Activated CD8-positive, alpha-beta memory T cell treated with anti-CD3 and anti-CD28 coated beads, Interleukin-2, amount 10 ng/mL, durations not matched to agents 7 days and 5 days (primary cell): ENCODE measurements around the gene JAKMIP2. TPM values are rescaled to one million over a fixed set of nuclear protein-coding genes. Genes with fewer than 3 reads are reported as not detected.
"Not testable (repeated sequence)": the region's sequence is repeated elsewhere in the genome, so short reads cannot be mapped to it uniquely, and the experiment has no call there.

Experiments
- ATAC-seq: fragments of 150-1000 bp; cut with Tn5 transposase; one replicate; pipeline ENCODE4 v1.10.0; 2021; ENCODE audit warnings: moderate library complexity
- CTCF ChIA-PET: fragments of 350-600 bp; sonication (Branson Sonifier 250); formaldehyde crosslinking; loops from one replicate; lab custom pipeline; 2021; ENCODE audit warnings: antibody characterized with exemption; lab: Charles Lee
- DNase-seq: peaks from one replicate; pipeline ENCODE4 v3.0.0-alpha.2; 2020
- H3K27ac Mint-ChIP-seq: one replicate; pipeline ENCODE4 v1.8.0; 2021; ENCODE audit warnings: mild to moderate bottlenecking, mixed read lengths
- H3K27me3 Mint-ChIP-seq: one replicate; pipeline ENCODE4 v1.8.0; 2021; ENCODE audit warnings: mixed read lengths
- H3K36me3 Mint-ChIP-seq: one replicate; pipeline ENCODE4 v1.8.0; 2021; ENCODE audit warnings: mild to moderate bottlenecking, mixed read lengths
- H3K4me1 Mint-ChIP-seq: one replicate; pipeline ENCODE4 v1.8.0; 2021; ENCODE audit warnings: mixed read lengths
- H3K4me3 Mint-ChIP-seq: one replicate; pipeline ENCODE4 v1.8.0; 2021; ENCODE audit warnings: mild to moderate bottlenecking, moderate library complexity, mixed read lengths
- H3K9me3 Mint-ChIP-seq: one replicate; pipeline ENCODE4 v1.8.0; 2022; ENCODE audit warnings: low read depth, mixed read lengths
- total RNA-seq, 2 experiments: library from RNA; stranded (reverse); gene quantifications; one replicate each; pipeline ENCODE4 v1.2.3, GENCODE V29; 2021

Gene JAKMIP2
- 1 to 10 TPM; 5.2 to 6.1 TPM for total RNA-seq

- H3K27ac Mint-ChIP-seq, result peak within 1 kb of the TSS; percentile 94
- H3K36me3 Mint-ChIP-seq, result peaks cover 3% of the 10 kb centered on the region
- no peaks in the 10 kb centered on the region for H3K27me3 Mint-ChIP-seq
- DNase-seq, result peak; percentile 93
- peaks cover 22% of the 10 kb centered on the region for H3K4me1 Mint-ChIP-seq
- CTCF ChIA-PET, result interaction anchor here (0.7 to 1.1 kb wide), 5 partner anchors 23 to 154 kb away, joined by 3 to 5 read pairs (median 3); no protein-coding TSS in a partner anchor
- no peaks in the 10 kb centered on the region for H3K9me3 Mint-ChIP-seq
- peak within 1 kb of the TSS; percentile 93 for H3K4me3 Mint-ChIP-seq
- ATAC-seq, result peak; percentile 97
Measured at GRCh38 chr5:147782110-147783028, at the start of gene JAKMIP2. TSS of gene JAKMIP2 (minus strand) at chr5:147782728. CDS start at chr5:147671806, 110,922 bp downstream.

- Mint-ChIP-seq H3K4me3 (no peak within 1 kb of the TSS), H3K36me3 (no peaks in the 10 kb centered on the region), H3K4me1 (no peaks in the 10 kb centered on the region), H3K9me3 (no peaks in the 10 kb centered on the region), H3K27ac (no peak within 1 kb of the TSS), H3K27me3 (peaks cover 22% of the 10 kb centered on the region)
- CTCF ChIA-PET, result no interaction called here
- no peak for DNase-seq
- ATAC-seq, result no peak
Measured at GRCh38 chr5:147831465-147831864, 48.9 kb upstream of the JAKMIP2 start, which contains the start of gene SPINK1. TSS of gene SPINK1 (minus strand) at chr5:147831671. CDS start at chr5:147831577, 94 bp downstream.

GRCh38 chr5:147830035-147830434 lies 47.5 kb upstream of the JAKMIP2 start:
- peaks cover 22% of the 10 kb centered on the region for H3K27me3 Mint-ChIP-seq
- no peak overlapping the region for H3K4me3 Mint-ChIP-seq
- no peaks in the 10 kb centered on the region for H3K4me1 Mint-ChIP-seq
- ATAC-seq (no peak), DNase-seq (no peak)
- no peaks in the 10 kb centered on the region for H3K36me3 Mint-ChIP-seq
- CTCF ChIA-PET, result interaction anchor here (1.2 to 1.6 kb wide), 2 partner anchors 9 to 202 kb away, joined by 3 read pairs; no protein-coding TSS in a partner anchor
- no peaks in the 10 kb centered on the region for H3K9me3 Mint-ChIP-seq
- no peak overlapping the region for H3K27ac Mint-ChIP-seq

GRCh38 chr5:147827017-147827416 lies 44.5 kb upstream of the JAKMIP2 start:
- H3K36me3 Mint-ChIP-seq, H3K4me3 Mint-ChIP-seq, H3K9me3 Mint-ChIP-seq, ATAC-seq, DNase-seq, H3K4me1 Mint-ChIP-seq, H3K27ac Mint-ChIP-seq: not testable (repeated sequence)
- H3K27me3 Mint-ChIP-seq, result peaks cover 22% of the 10 kb centered on the region
- CTCF ChIA-PET, result interaction anchor here (2.8 kb wide), 1 partner anchor 200 kb away, joined by 9 read pairs; no protein-coding TSS in a partner anchor

GRCh38 chr5:147826361-147826760 lies 43.8 kb upstream of the JAKMIP2 start:
- H3K9me3 Mint-ChIP-seq, result no peaks in the 10 kb centered on the region
- H3K27ac Mint-ChIP-seq, result no peak overlapping the region
- no peaks in the 10 kb centered on the region for H3K36me3 Mint-ChIP-seq
- no peak overlapping the region for H3K4me3 Mint-ChIP-seq
- DNase-seq (no peak), ATAC-seq (no peak)
- CTCF ChIA-PET, result interaction anchor here (0.6 to 2.8 kb wide), 2 partner anchors 199 to 1657 kb away, joined by 3 to 9 read pairs; no protein-coding TSS in a partner anchor
- no peaks in the 10 kb centered on the region for H3K4me1 Mint-ChIP-seq
- H3K27me3 Mint-ChIP-seq, result peaks cover 22% of the 10 kb centered on the region

GRCh38 chr5:147822686-147823491 lies 40.4 kb upstream of the JAKMIP2 start:
- ATAC-seq, result peak; percentile 80
- Mint-ChIP-seq H3K4me1 (peaks cover 2% of the 10 kb centered on the region), H3K27ac (no peak overlapping the region), H3K4me3 (no peak overlapping the region), H3K27me3 (peaks cover 3% of the 10 kb centered on the region), H3K36me3 (no peaks in the 10 kb centered on the region), H3K9me3 (no peaks in the 10 kb centered on the region)
- DNase-seq, result peak; percentile 55
- CTCF ChIA-PET, result interaction anchor here (0.6 to 2.2 kb wide), 20 partner anchors 10 to 369 kb away, joined by 3 to 38 read pairs (median 3); partner anchors contain the start of gene JAKMIP2

GRCh38 chr5:147822222-147822621 lies 39.7 kb upstream of the JAKMIP2 start:
- not testable (repeated sequence) for ATAC-seq, H3K4me3 Mint-ChIP-seq, DNase-seq, H3K36me3 Mint-ChIP-seq, H3K27me3 Mint-ChIP-seq, H3K4me1 Mint-ChIP-seq, H3K9me3 Mint-ChIP-seq, H3K27ac Mint-ChIP-seq
- CTCF ChIA-PET, result interaction anchor here (0.6 to 2.2 kb wide), 18 partner anchors 10 to 368 kb away, joined by 3 to 38 read pairs (median 3); partner anchors contain the start of gene JAKMIP2

GRCh38 chr5:147821766-147822165 lies 39.2 kb upstream of the JAKMIP2 start:
- H3K27me3 Mint-ChIP-seq, result no peaks in the 10 kb centered on the region
- no peak overlapping the region for H3K4me3 Mint-ChIP-seq
- CTCF ChIA-PET, result interaction anchor here (0.7 to 2.2 kb wide), 5 partner anchors 8 to 195 kb away, joined by 3 to 38 read pairs (median 3); no protein-coding TSS in a partner anchor

GRCh38 chr5:147819261-147819770 lies 36.8 kb upstream of the JAKMIP2 start:
- CTCF ChIA-PET, result interaction anchor here (1.2 to 1.4 kb wide), 2 partner anchors 191 to 365 kb away, joined by 3 to 8 read pairs; no protein-coding TSS in a partner anchor
- ATAC-seq, result no peak

More at GRCh38 chr5:147821766-147822165, 39.2 kb upstream of the JAKMIP2 start:
- ATAC-seq, result no peak
- Mint-ChIP-seq H3K9me3 (no peaks in the 10 kb centered on the region), H3K36me3 (no peaks in the 10 kb centered on the region), H3K27ac (no peak overlapping the region), H3K4me1 (peaks cover 2% of the 10 kb centered on the region)
- no peak for DNase-seq

GRCh38 chr5:147818290-147818689 lies 35.8 kb upstream of the JAKMIP2 start:
- Mint-ChIP-seq H3K36me3 (no peaks in the 10 kb centered on the region), H3K27me3 (no peaks in the 10 kb centered on the region), H3K27ac (no peak overlapping the region), H3K9me3 (no peaks in the 10 kb centered on the region), H3K4me3 (no peak overlapping the region), H3K4me1 (peaks cover 2% of the 10 kb centered on the region)
- no peak for DNase-seq
- CTCF ChIA-PET, result no interaction called here
- ATAC-seq, result no peak

More at GRCh38 chr5:147819261-147819770, 36.8 kb upstream of the JAKMIP2 start:
- Mint-ChIP-seq H3K9me3 (no peaks in the 10 kb centered on the region), H3K27me3 (no peaks in the 10 kb centered on the region), H3K4me3 (no peak overlapping the region), H3K36me3 (no peaks in the 10 kb centered on the region), H3K4me1 (peaks cover 2% of the 10 kb centered on the region), H3K27ac (no peak overlapping the region)
- no peak for DNase-seq

- CTCF ChIA-PET, result interaction anchor here (1.2 kb wide), 1 partner anchor 186 kb away, joined by 3 read pairs; no protein-coding TSS in a partner anchor
- ATAC-seq (no peak), DNase-seq (no peak)
- Mint-ChIP-seq H3K36me3 (no peaks in the 10 kb centered on the region), H3K9me3 (no peaks in the 10 kb centered on the region), H3K27ac (no peak overlapping the region), H3K27me3 (peaks cover 2% of the 10 kb centered on the region), H3K4me1 (peaks cover 2% of the 10 kb centered on the region), H3K4me3 (no peak overlapping the region)
Measured at GRCh38 chr5:147813696-147814095, 31.2 kb upstream of the JAKMIP2 start.

GRCh38 chr5:147809830-147810666 lies 27.5 kb upstream of the JAKMIP2 start:
- H3K27ac Mint-ChIP-seq, result no peak overlapping the region
- H3K36me3 Mint-ChIP-seq, result no peaks in the 10 kb centered on the region
- ATAC-seq, result no peak
- CTCF ChIA-PET, result interaction anchor here (0.8 kb wide), 1 partner anchor 13 kb away, joined by 3 read pairs; no protein-coding TSS in a partner anchor
- no peak for DNase-seq
- H3K4me1 Mint-ChIP-seq, result peaks cover 7% of the 10 kb centered on the region
- H3K27me3 Mint-ChIP-seq, result peaks cover 2% of the 10 kb centered on the region
- H3K9me3 Mint-ChIP-seq, result no peaks in the 10 kb centered on the region
- no peak overlapping the region for H3K4me3 Mint-ChIP-seq
